ENCODE results near the gene PPARGC1A.

PPARGC1A gene

DNA sequence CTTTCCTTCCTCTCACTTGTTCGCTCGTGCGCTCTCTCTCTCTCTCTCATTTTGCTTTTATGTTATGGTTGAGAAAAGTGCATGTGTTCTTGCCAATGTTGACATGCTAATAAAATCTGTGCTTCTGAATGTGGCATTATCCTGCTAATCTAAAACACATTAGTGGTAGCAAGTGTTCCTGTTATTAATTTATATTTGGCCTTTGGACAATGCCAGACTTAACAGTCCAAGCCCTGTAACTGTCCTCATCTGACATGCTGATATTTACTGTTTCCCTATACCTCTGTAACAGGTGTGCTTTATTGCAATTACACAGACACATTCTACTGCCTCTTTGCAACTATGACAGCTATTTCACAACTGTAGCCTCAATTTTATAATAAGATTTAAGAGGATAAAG, 2.7 kb downstream of the PPARGC1A start:
- Histone ChIP-seq H3K4me2 (ENCODE audit: low read length) (no peak overlapping the region), H3K9me3 (ENCODE audit: control insufficient read depth, insufficient read depth, low read length) (no peaks in the 10 kb centered on the region), H3K27ac (ENCODE audit: low read depth, low read length) (no peak overlapping the region), H4K20me1 (ENCODE audit: control insufficient read depth, insufficient read depth, low read depth, low read length) (no peaks in the 10 kb centered on the region), H3K79me2 (ENCODE audit: control insufficient read depth, low read length) (no peaks in the 10 kb centered on the region), H3K9me2 (replicated peaks; ENCODE audit: control insufficient read depth, low read length) (no peaks in the 10 kb centered on the region), H3K27me3 (ENCODE audit: control insufficient read depth, low read length) (no peaks in the 10 kb centered on the region), H3K4me3 (ENCODE audit: low read length) (no peak overlapping the region), H3K36me3 (ENCODE audit: control insufficient read depth, low read length) (no peaks in the 10 kb centered on the region), H3K4me1 (ENCODE audit: control insufficient read depth, low read length) (no peaks in the 10 kb centered on the region), H3F3A (ENCODE audit: control insufficient read depth, insufficient read depth) (no peaks in the 10 kb centered on the region)
- no peak for TF ChIP-seq EZH2phosphoT487 (IDR thresholded peaks at IDR 0.05; ENCODE audit: borderline replicate concordance, low read length)
- TF ChIP-seq CTCF (IDR thresholded peaks at IDR 0.05; ENCODE audit: low read depth, low read length, poor library complexity, severe bottlenecking) = no peak

- H3K27me3 ChIP-seq (ENCODE audit: control insufficient read depth, low read length) = no peaks in the 10 kb centered on the region
- H4K20me1 ChIP-seq (ENCODE audit: control insufficient read depth, insufficient read depth, low read depth, low read length) = no peaks in the 10 kb centered on the region
- no peaks in the 10 kb centered on the region for H3K9me2 ChIP-seq (replicated peaks; ENCODE audit: control insufficient read depth, low read length)
- H3K36me3 ChIP-seq (ENCODE audit: control insufficient read depth, low read length) = no peaks in the 10 kb centered on the region
- no peaks in the 10 kb centered on the region for H3K79me2 ChIP-seq (ENCODE audit: control insufficient read depth, low read length)
- H3K4me3 ChIP-seq (ENCODE audit: low read length) = no peak overlapping the region
- TF ChIP-seq EZH2phosphoT487 (IDR thresholded peaks at IDR 0.05; ENCODE audit: borderline replicate concordance, low read length) (no peak), CTCF (IDR thresholded peaks at IDR 0.05; ENCODE audit: low read depth, low read length, poor library complexity, severe bottlenecking) (no peak)
- no peaks in the 10 kb centered on the region for H3K9me3 ChIP-seq (ENCODE audit: control insufficient read depth, insufficient read depth, low read length)
- no peaks in the 10 kb centered on the region for H3K4me1 ChIP-seq (ENCODE audit: control insufficient read depth, low read length)
- H3K4me2 ChIP-seq (ENCODE audit: low read length) = no peak overlapping the region
- no peaks in the 10 kb centered on the region for H3F3A ChIP-seq (ENCODE audit: control insufficient read depth, insufficient read depth)
- H3K27ac ChIP-seq (ENCODE audit: low read depth, low read length) = no peak overlapping the region
Observed at GRCh38 chr4:23885943-23886590, 3.8 kb downstream of the PPARGC1A start.

GRCh38 chr4:23884741-23885140, 5.1 kb downstream of the PPARGC1A start:
- no peaks in the 10 kb centered on the region for H3K4me1 ChIP-seq (ENCODE audit: control insufficient read depth, low read length)
- H3K27me3 ChIP-seq (ENCODE audit: control insufficient read depth, low read length) = no peaks in the 10 kb centered on the region
- no peak overlapping the region for H3K4me2 ChIP-seq (ENCODE audit: low read length)

More at GRCh38 chr4:23884741-23885140, 5.1 kb downstream of the PPARGC1A start:
- H4K20me1 ChIP-seq (ENCODE audit: control insufficient read depth, insufficient read depth, low read depth, low read length) = no peaks in the 10 kb centered on the region
- no peak overlapping the region for H3K27ac ChIP-seq (ENCODE audit: low read depth, low read length)
- no peaks in the 10 kb centered on the region for H3K9me3 ChIP-seq (ENCODE audit: control insufficient read depth, insufficient read depth, low read length)
- H3K4me3 ChIP-seq (ENCODE audit: low read length) = no peak overlapping the region
- H3K79me2 ChIP-seq (ENCODE audit: control insufficient read depth, low read length) = no peaks in the 10 kb centered on the region
- no peak for TF ChIP-seq CTCF (IDR thresholded peaks at IDR 0.05; ENCODE audit: low read depth, low read length, poor library complexity, severe bottlenecking)
- TF ChIP-seq EZH2phosphoT487 (IDR thresholded peaks at IDR 0.05; ENCODE audit: borderline replicate concordance, low read length) = no peak
- H3K36me3 ChIP-seq (ENCODE audit: control insufficient read depth, low read length) = no peaks in the 10 kb centered on the region
- no peaks in the 10 kb centered on the region for H3K9me2 ChIP-seq (replicated peaks; ENCODE audit: control insufficient read depth, low read length)
- no peaks in the 10 kb centered on the region for H3F3A ChIP-seq (ENCODE audit: control insufficient read depth, insufficient read depth)

All from DOHH2 (cell line).